NCI-H1417 (cell line): ENCODE data around the gene ANKLE1.

Experiments used
- DNase-seq, 3 experiments: peaks; one replicate each; lab custom pipeline; 2025; lab: John Stamatoyannopoulos, UW

Gene ANKLE1

GRCh38 chr19:17306285-17306714, 24.6 kb downstream of the ANKLE1 start:
- peak in 1 of 3 experiments; percentile 66 for DNase-seq

- DNase-seq, result no peak
Observed at GRCh38 chr19:17307876-17308377, 26.2 kb downstream of the ANKLE1 start.

- peak; percentile 97 to 100 (median 98) for DNase-seq
Observed at GRCh38 chr19:17309198-17309964, 27.7 kb downstream of the ANKLE1 start, which contains the start of gene DDA1. Gene DDA1, plus strand, starts transcription at chr19:17309563. Its CDS starts 92 bp downstream, at chr19:17309655.

- no peak for DNase-seq
Observed at GRCh38 chr19:17309965-17310461, 28.3 kb downstream of the ANKLE1 start.

- DNase-seq, result no peak
Observed at GRCh38 chr19:17311455-17312188, 29.9 kb downstream of the ANKLE1 start.

GRCh38 chr19:17312189-17313113, 30.8 kb downstream of the ANKLE1 start:
- no peak for DNase-seq

- no peak for DNase-seq
Observed at GRCh38 chr19:17314007-17314593, 32.4 kb downstream of the ANKLE1 start.

GRCh38 chr19:17318966-17319365, 37.3 kb downstream of the ANKLE1 start:
- DNase-seq, result no peak

- DNase-seq, result no peak
Observed at GRCh38 chr19:17319473-17320238, 38.0 kb downstream of the ANKLE1 start.

- DNase-seq, result no peak
Observed at GRCh38 chr19:17320435-17320834, 38.7 kb downstream of the ANKLE1 start.

- no peak for DNase-seq
Observed at GRCh38 chr19:17321655-17322489, 40.2 kb downstream of the ANKLE1 start.

GRCh38 chr19:17322854-17323253, 41.2 kb downstream of the ANKLE1 start:
- DNase-seq, result no peak

- DNase-seq, result no peak
Observed at GRCh38 chr19:17323300-17323963, 41.7 kb downstream of the ANKLE1 start.

- DNase-seq, result no peak
Observed at GRCh38 chr19:17323964-17324332, 42.2 kb downstream of the ANKLE1 start.

GRCh38 chr19:17324357-17325114, 42.8 kb downstream of the ANKLE1 start:
- DNase-seq, result no peak

- DNase-seq, result no peak
Observed at GRCh38 chr19:17325133-17325532, 43.4 kb downstream of the ANKLE1 start.

- no peak for DNase-seq
Observed at GRCh38 chr19:17325881-17326594, 44.3 kb downstream of the ANKLE1 start.

GRCh38 chr19:17326595-17326966, 44.9 kb downstream of the ANKLE1 start:
- DNase-seq, result no peak
